IPS-18a (cell line): ENCODE measurements around the gene CARD19.
"Not testable (repeated sequence)": the region's sequence is repeated elsewhere in the genome, so short reads cannot be mapped to it uniquely, and the experiment has no call there.

Source experiments
- H3K27ac ChIP-seq: one replicate; pipeline ENCODE4 v1.5.1; 2013; ENCODE audit warnings: low read length
- H3K27me3 ChIP-seq: one replicate; pipeline ENCODE4 v1.6.1; 2013; ENCODE audit warnings: mild to moderate bottlenecking, low read length; ENCODE audit not compliant: control insufficient read depth, insufficient read depth
- H3K36me3 ChIP-seq: one replicate; pipeline ENCODE4 v1.6.1; 2013; ENCODE audit warnings: low read depth, low read length; ENCODE audit not compliant: control insufficient read depth
- H3K4me1 ChIP-seq: one replicate; pipeline ENCODE4 v1.6.1; 2013; ENCODE audit warnings: low read depth, low read length; ENCODE audit not compliant: control insufficient read depth
- H3K4me3 ChIP-seq: one replicate; pipeline ENCODE4 v1.5.1; 2013; ENCODE audit warnings: low read length
- H3K9ac ChIP-seq: one replicate; pipeline ENCODE4 v1.6.1; 2013; ENCODE audit warnings: mild to moderate bottlenecking, low read length, moderate library complexity
- H3K9me3 ChIP-seq: one replicate; pipeline ENCODE4 v1.6.1; 2013; ENCODE audit warnings: low read depth, low read length; ENCODE audit not compliant: control insufficient read depth

Gene CARD19

GRCh38 chr9:93112864-93113389 lies 16.9 kb downstream of the CARD19 start:
- Histone ChIP-seq H3K4me1 (peaks cover 6% of the 10 kb centered on the region), H3K27ac (no peak overlapping the region), H3K4me3 (no peak overlapping the region), H3K9ac (no peak overlapping the region), H3K9me3 (no peaks in the 10 kb centered on the region), H3K27me3 (no peaks in the 10 kb centered on the region), H3K36me3 (no peaks in the 10 kb centered on the region)

DNA sequence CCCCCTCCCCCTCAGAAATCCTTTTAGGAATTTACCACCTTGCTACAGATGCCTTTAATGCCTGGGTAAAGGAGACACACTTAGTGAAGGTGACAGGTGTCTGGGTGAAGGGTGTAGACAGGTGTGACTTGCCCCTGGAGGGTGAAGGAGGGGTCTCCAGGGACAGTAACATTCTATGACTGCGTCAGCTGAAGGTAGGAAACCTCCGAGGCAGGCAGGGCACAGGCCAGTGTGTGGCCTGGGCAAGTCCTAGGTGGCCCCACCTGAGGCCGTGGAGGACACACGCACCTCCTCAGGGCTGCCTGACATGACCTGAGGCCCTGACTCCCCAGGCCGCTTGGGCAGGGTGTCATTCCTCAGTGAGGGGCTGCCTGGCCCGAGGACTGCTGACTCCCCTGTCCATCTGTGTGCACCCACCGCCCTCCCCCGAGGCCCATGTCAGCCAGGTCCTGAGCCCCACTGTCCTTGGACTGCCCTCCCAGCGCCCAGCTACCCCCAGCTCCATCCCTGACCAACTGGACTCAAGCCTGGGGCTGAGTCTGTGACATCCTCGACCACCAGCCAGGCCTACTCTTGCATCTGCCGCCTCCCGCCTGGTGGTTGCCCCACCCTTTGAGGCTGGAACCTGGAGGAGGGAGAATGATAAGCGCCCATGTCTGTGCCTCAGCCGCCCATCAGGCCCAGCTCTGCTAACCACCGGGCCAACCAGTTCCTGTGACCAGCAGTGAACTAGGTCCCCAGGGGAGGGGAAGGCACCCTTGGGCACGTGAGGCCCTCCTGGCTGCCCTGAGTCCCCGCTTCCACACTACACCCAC lies 18.4 kb downstream of the CARD19 start:
- no peak overlapping the region for H3K27ac ChIP-seq
- no peaks in the 10 kb centered on the region for H3K9me3 ChIP-seq
- peaks cover 6% of the 10 kb centered on the region for H3K4me1 ChIP-seq
- no peak overlapping the region for H3K9ac ChIP-seq
- H3K4me3 ChIP-seq, result no peak overlapping the region
- no peaks in the 10 kb centered on the region for H3K27me3 ChIP-seq
- H3K36me3 ChIP-seq, result no peaks in the 10 kb centered on the region

- Histone ChIP-seq H3K27ac (no peak overlapping the region), H3K9ac (no peak overlapping the region), H3K4me1 (peaks cover 6% of the 10 kb centered on the region), H3K9me3 (no peaks in the 10 kb centered on the region), H3K36me3 (no peaks in the 10 kb centered on the region), H3K4me3 (no peak overlapping the region), H3K27me3 (no peaks in the 10 kb centered on the region)
Observed at GRCh38 chr9:93114984-93115335, 18.9 kb downstream of the CARD19 start.

GRCh38 chr9:93115486-93116071 lies 19.6 kb downstream of the CARD19 start:
- Histone ChIP-seq H3K4me3 (no peak overlapping the region), H3K9me3 (no peaks in the 10 kb centered on the region), H3K4me1 (peaks cover 6% of the 10 kb centered on the region), H3K27me3 (no peaks in the 10 kb centered on the region), H3K36me3 (no peaks in the 10 kb centered on the region), H3K9ac (no peak overlapping the region), H3K27ac (no peak overlapping the region)

DNA sequence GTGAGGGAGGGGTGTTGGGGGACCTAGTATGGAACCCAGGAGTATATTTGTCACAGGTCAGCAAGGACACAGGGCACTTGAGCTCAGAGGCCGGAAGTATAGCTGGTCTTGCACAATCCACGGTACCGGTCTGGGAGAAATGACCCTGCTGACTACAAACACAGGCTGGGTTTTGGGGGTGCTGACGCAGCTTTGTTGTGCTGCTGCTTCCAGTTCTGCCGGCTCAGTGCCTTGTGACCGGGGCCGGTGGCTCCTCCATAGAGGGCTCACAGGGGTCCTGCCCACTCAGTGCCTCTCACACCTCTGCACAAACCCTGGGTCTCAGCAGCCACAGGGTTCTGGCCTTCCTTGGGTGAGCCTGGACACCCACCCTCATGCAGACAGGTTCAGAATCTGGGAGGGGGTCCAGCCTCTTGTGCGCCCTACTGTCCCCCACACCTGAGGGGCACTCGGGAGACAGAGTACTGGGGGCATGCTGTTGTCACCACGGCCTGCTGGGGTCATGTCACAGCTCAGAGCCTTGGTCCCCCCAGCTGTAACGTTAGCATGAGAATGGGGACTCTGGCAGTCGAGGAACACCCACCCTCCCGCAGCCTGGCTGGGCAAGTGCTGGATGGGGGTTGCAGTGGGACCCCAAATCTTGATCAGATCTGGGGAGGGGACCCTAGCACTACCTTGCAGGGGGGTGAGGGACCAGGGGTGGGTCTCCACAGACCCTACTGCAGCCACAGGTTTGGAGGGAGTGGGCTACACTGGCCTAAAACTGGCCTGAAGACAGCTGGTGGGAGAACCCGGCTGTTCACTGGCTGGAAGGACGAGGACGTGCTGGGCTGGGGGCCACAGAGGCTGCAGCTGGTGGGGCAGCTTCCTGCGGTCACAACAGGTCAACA lies 20.3 kb downstream of the CARD19 start:
- H3K9me3 ChIP-seq, result no peaks in the 10 kb centered on the region
- no peak overlapping the region for H3K4me3 ChIP-seq
- H3K9ac ChIP-seq, result no peak overlapping the region
- no peak overlapping the region for H3K27ac ChIP-seq
- no peaks in the 10 kb centered on the region for H3K27me3 ChIP-seq
- H3K4me1 ChIP-seq, result peaks cover 6% of the 10 kb centered on the region
- no peaks in the 10 kb centered on the region for H3K36me3 ChIP-seq

- not testable (repeated sequence) for H3K4me1 ChIP-seq, H3K9me3 ChIP-seq, H3K4me3 ChIP-seq, H3K9ac ChIP-seq, H3K36me3 ChIP-seq, H3K27ac ChIP-seq, H3K27me3 ChIP-seq
Observed at GRCh38 chr9:93117521-93117920, 21.5 kb downstream of the CARD19 start.

- Histone ChIP-seq H3K9ac (no peak overlapping the region), H3K4me3 (no peak overlapping the region), H3K4me1 (peaks cover 6% of the 10 kb centered on the region), H3K36me3 (no peaks in the 10 kb centered on the region), H3K9me3 (no peaks in the 10 kb centered on the region), H3K27ac (no peak overlapping the region), H3K27me3 (no peaks in the 10 kb centered on the region)
Observed at GRCh38 chr9:93117924-93118862, 22.2 kb downstream of the CARD19 start.

- no peak overlapping the region for H3K27ac ChIP-seq
- peaks cover 6% of the 10 kb centered on the region for H3K4me1 ChIP-seq
- H3K27me3 ChIP-seq, result no peaks in the 10 kb centered on the region
- H3K36me3 ChIP-seq, result peaks cover 3% of the 10 kb centered on the region
- H3K4me3 ChIP-seq, result no peak overlapping the region
- H3K9ac ChIP-seq, result no peak overlapping the region
- no peaks in the 10 kb centered on the region for H3K9me3 ChIP-seq
Observed at GRCh38 chr9:93118863-93119702, 23.1 kb downstream of the CARD19 start.

DNA sequence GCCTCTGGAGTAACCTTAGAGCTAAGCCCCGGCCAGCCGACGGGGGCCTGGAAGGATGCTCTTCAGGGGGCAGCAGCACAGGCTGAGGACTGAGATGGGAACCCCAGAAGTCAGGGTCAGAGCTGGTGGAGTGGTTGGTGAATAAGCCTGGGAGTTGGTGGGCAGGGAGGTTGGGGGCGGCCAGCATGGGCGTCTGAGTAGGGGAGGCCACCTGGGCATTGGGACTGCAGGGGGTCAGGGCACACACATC lies 23.6 kb downstream of the CARD19 start:
- H3K27ac ChIP-seq, result no peak overlapping the region

GRCh38 chr9:93119953-93120845 lies 24.2 kb downstream of the CARD19 start:
- Histone ChIP-seq H3K27me3 (no peaks in the 10 kb centered on the region), H3K36me3 (peaks cover 3% of the 10 kb centered on the region), H3K9me3 (no peaks in the 10 kb centered on the region), H3K4me3 (no peak overlapping the region), H3K27ac (no peak overlapping the region), H3K4me1 (peaks cover 6% of the 10 kb centered on the region), H3K9ac (no peak overlapping the region)

More for the DNA sequence above, 23.6 kb downstream of the CARD19 start:
- H3K36me3 ChIP-seq, result peaks cover 3% of the 10 kb centered on the region
- peaks cover 6% of the 10 kb centered on the region for H3K4me1 ChIP-seq
- H3K27me3 ChIP-seq, result no peaks in the 10 kb centered on the region
- H3K4me3 ChIP-seq, result no peak overlapping the region
- H3K9me3 ChIP-seq, result no peaks in the 10 kb centered on the region
- H3K9ac ChIP-seq, result no peak overlapping the region
